ENCODE data around the gene PDE4B.

The PDE4B gene

DNA sequence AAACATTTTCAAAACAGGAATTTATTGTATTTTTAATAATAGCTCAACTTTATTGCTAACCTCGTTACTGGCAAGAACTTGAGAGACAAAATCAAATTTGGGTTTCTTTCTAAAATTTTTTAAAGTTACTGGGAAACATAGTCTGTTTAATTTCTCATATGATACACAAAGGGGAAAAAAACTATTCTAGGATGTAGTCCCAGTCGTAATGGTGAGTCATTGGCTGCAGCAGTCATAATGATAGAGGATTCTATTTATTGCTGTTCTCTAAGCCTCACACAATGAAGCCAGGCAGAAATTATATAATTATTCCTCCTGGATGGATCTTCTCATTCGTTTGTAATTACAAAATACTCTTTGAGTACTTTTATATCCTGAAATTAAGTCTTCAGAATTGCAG is 414.8 kb downstream of the PDE4B start:
- peak in 1 of 2 experiments; percentile 3 for DNase-seq

DNA sequence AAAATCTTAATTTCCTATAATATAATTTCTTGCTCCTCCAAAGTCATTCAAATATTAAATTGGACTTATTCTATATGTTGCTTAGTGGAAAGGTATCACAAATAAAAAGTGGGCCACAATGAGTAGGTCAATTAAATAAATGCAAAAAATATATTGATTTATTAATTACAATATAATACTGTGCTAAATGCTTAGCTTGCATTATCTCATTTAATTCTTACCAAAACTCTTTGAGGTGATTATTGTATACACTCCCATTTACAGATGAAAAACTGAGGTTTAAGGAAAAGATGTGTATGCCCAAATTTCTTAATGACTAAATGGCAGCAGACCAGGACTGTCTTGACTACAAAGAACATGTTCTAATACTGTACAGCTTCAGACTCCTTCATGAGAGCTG is 415.9 kb downstream of the PDE4B start:
- no peak for DNase-seq

DNA sequence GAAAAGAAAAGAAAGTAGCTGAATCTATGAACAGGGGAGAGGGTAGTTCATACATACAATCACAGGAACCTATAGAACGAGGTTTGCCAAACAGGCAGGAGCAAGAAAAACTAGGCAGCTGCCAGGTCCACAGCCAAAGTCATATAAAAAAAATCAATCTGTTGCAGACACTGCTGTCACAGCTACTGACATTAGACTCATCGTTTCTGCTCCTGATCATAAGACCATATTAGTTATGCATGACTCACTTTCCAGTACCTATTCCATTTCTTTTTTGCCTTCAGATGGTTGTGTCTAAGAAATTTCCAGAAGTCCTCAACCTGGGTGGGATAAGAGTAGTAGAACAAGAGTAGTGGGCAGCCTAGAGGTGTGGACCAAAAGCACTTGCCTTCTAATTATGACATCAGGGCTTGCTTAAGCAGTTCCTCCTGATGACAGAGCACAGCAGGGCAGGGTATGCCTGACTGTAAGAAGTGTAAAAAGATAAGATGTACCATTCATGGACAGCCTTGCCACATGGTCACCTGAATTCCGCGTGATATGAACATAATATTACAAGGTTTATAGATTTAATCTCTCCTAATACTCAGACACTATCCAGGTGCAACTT is 418.0 kb downstream of the PDE4B start:
- no peak for DNase-seq

DNA sequence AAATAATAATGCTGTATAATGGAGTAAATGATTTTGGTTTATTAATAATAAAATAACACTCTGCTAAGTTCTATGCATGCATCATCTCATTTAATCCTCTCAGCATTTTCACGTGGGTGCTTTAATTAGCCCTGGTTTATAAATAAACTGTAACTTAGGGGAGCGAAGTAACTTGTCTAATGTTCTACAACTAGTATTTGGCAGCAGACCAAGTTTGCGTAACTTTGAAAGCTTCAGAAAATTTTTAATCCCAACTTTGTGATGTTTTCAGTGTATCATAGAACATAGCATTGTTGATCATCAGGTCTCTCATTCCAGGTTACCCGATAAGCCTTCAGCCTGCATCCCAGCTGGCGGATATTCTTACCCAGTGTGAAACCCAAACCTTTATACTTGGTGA is 418.8 kb downstream of the PDE4B start:
- DNase-seq, result no peak

DNA sequence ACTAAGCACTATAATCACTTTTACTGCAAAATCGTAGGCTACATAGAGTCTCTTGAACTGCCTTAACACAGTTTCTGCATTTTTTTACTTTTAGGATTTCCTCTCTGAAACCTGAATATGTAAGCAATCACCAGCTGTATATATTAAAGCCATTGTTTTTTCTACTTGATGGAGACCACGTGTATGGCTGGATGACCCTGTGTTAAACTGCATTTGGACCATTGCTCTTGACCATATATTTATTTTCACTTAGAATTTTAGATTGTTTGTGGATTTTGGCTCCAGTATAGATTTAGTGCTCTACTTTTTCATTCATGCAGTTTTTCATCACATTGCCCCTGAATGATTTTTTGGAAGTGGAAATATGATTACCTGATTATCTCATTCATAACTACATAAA is 420.8 kb downstream of the PDE4B start:
- DNase-seq, result no peak

DNA sequence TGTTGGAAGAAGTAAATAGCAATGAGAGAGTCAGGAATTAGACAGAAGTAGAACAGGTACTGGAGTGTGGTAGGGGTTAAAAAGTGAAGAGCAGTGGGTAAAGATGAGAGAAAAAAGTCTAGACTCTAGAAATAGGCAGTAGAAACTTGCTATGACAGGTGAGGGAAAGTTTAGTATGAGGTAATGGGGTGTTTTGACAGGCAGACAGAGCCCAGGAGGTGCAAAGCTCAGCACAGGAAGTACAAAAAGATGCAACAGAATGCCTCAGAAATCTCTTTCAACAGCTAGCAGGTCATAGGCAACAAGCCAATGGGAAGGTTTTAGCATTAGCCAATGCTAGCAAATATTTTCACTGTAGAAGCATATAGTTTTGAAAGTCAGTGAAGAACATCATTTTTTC is 422.2 kb downstream of the PDE4B start:
- no peak for DNase-seq

DNA sequence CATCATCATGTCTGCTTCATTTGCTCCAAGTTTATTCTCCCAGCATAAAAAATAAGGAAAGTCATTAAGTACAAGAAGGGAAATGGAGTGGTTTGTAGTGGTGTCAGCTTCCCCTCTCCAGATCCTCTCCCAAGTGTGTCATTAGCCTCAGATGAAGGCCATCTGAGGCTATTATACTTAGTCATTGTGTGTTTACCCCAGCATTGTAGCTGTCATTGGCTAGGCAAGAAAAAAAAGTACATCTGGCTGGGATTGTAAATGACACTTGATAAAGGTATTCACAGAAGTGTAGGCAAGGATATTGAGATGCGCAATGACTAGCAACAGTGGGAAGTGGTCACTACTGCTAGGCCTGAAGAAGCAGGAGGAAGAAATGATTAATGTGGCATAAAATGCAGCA is 424.3 kb downstream of the PDE4B start:
- DNase-seq, result no peak

DNA sequence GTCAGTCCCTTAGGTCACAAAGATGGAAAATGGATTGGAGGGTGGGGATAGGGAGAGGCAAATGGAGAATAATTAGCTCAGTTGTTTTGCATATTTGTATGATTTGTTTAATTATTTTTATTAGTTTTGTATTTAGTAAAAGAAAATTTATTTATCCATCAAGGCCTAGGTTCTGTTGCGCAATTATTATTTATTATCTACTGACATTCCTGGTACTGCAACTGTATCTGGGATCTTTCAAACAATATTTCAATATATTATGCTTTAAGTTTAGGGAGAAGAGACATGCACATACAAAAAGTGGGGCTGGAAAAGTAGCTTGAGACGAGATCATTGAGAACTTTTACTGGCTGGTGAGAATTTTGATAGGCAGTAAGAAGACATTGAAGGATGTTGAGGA is 424.9 kb downstream of the PDE4B start:
- DNase-seq, result no peak

DNA sequence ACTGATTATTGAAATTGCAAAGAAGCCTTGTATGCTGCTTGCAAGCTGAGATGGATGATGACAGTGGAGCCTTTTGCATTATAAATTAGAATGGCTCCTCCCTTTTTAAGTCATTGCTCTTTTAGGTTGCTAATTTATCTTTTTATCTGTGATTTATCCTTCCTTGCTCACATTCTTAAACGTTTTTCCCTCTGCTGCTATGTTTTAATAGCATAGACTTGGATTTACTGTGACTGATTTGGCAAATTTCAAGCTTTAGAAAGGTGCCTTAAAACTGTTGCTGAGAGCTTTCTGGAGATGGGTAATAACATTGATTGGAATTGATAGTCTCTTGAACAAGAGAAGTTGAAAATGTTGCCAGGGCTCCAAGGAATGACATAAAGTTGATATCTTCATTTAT is 427.8 kb downstream of the PDE4B start:
- no peak for DNase-seq

DNA sequence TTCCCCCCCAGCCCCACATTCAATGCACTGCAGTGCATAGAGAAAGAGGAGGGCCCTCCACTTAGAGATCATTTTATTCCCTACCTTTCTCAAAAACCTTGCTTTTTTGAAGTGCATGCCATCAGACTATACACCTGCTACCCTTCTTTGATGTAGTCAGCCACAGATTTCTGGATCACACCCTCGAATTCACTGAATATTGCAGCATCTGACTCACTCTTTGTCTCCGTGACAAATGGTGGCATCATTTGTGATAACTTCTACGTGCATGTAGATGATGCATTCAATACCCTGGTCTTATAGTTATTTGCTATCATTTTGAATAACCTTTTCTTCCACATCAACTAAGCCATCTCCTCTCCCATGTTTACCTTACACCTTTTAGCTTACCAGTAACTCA is 431.0 kb downstream of the PDE4B start:
- DNase-seq, result no peak

DNA sequence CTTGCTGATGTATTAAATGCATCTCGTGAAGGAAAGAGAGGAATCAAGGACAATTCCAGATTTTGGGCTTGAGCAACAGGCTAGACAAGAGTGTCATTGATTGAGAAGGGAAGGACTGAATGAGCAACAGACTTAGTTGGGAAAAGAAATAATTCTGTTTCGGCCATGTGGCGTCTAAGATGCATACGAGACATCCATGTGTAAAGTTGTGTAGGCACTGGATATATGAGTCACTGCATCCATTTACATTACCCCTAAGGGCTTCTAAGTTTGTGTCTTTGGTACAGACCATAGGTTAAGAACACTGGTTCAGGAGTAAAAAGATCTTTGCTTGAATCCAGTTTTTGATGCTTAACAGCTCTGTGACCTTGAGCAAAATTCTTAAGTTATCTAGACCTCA is 434.3 kb downstream of the PDE4B start:
- no peak for DNase-seq

DNA sequence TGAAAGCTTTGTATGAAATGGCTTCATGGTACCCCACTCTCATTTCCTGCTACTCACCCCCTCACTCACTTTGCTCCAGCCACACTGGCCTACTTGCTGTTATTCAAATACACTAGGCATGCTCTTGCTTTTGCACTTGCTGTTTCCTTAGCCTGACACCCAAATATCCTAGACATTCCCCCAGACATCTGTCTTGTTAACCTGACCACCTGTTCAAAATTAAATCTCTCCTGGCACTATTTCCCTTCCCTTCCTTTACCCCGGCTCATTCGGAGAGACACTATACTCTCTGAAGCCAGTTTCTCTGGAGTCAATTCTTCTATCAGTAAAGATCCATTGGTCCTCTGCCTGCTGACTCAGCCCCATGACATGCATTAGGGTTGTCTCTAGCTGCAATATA is 435.3 kb downstream of the PDE4B start:
- DNase-seq, result no peak

DNA sequence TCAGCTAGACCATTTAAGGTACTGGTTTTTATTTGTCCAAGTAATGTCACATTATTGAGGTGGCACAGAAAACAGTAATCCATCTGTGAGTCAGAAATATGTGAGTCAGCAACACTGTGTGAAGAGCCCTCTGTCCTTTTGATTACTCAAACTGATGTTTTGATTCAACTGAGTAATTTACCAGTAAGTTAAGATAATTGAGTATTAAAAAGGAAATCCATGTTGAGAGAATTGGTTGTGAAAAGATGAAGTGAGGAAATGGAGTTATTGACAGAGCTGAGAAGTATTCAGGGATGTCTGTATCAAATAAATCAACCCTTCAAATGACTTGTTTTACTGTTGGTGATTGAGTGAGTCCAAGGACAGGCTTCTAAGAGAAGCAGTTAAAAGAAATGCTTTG is 438.5 kb downstream of the PDE4B start:
- no peak for DNase-seq

DNA sequence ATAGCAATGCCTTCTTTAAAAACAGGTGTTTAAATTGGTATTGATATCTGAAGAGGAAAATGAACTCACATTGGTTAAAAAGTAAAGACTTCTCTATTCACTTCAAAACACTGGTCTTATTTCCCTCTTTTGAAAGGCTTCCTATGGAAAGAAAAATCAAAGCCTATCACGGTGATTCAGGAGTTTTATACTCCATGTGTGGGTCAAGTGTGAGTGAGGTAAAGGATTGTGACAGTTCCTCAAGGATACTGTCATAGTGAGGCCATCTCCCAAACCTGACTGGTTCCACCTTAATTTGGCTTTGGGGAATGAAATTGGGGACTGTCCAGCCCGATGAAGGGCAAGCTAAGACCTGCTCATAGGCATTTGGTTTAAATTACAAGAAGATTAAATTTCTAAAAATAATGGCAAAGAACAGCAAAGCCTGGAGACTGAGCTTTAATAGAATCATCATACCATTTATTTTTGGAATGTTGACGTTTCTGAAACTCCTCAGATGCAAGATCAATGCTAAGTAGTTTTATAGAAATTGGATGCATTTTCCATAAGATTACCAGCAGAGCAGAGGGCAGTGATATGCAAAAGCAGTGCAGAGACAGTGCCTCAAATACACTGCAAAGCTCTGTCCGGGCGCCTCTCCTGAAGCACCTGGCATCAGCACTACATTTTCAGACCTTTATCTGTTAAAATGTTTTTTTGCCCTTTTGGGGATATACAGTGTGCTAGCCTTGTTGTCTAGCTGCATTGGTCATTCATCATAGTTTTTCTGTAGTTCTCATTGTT is 439.2 kb downstream of the PDE4B start:
- DNase-seq, result no peak

DNA sequence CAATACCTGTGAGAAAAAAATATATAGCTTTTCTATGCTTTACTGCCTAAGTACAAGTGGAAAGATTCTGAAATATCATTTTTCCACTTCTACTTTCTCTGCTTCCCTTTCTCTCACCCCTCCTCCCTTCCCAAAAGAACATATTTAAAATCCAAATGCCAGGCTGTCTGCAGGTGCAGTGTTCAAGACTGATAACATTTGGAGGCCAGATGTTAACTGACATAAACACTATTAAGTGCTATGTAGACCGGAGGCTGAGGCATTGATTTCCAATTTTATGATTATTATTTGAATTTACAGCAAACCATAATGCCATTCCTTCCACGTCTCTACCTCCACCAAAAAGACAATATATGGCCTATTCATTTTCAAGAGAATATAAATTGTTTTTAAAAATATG is 444.3 kb downstream of the PDE4B start:
- no peak for DNase-seq

DNA sequence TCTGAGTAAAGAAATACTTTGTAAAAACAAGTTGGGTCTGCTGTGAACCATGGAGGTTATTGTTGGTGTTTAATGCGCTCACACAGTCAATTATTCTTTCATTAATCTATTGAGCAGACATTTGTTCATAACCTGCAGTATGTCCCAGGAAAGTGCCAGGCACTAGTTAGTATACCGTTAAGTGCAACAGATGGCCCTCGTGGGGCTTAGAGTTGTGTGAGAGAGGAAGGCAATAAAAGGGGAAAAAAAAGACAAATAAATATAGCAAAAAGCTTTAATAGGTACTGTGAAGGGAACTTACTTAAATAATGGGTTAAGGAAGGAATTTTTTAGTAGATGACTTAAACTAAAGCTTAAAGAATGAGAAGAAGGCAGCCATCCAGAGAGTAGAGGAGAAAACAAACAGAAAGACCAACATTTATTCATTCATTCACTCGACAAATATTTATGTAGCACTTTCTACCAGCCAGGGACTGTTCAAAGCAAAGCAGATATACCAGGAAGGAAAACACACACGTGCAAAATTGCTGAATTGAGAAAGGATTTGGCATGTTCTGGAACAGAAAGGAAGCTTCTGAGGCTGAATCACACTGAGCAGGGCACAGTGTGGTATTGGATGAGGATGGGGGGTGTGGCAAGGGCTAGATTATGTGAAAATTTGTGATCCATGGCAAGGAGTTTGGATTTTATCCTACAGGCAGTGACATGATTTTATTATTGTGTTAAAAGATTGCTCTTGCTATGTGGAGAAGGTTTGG is 445.2 kb downstream of the PDE4B start:
- DNase-seq, result no peak

DNA sequence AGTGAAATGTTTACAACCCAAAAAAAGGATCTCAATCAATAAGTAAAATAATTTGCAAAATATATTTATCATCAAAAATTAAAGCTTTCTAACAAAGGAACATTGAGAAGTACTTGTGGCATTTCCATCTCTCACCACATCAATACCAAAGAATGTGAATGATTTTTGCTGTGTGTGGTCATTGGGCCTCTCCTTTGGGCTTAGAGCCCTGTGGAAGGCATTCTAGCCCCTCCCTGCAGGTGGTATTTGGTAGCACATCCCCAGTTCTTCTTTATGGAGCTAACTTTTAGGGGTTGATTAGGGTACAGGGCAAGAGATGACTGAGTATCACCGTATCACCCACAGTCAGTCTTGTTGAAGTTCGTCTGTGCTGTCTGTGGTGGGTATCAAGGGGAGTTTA is 447.1 kb downstream of the PDE4B start:
- no peak for DNase-seq

DNA sequence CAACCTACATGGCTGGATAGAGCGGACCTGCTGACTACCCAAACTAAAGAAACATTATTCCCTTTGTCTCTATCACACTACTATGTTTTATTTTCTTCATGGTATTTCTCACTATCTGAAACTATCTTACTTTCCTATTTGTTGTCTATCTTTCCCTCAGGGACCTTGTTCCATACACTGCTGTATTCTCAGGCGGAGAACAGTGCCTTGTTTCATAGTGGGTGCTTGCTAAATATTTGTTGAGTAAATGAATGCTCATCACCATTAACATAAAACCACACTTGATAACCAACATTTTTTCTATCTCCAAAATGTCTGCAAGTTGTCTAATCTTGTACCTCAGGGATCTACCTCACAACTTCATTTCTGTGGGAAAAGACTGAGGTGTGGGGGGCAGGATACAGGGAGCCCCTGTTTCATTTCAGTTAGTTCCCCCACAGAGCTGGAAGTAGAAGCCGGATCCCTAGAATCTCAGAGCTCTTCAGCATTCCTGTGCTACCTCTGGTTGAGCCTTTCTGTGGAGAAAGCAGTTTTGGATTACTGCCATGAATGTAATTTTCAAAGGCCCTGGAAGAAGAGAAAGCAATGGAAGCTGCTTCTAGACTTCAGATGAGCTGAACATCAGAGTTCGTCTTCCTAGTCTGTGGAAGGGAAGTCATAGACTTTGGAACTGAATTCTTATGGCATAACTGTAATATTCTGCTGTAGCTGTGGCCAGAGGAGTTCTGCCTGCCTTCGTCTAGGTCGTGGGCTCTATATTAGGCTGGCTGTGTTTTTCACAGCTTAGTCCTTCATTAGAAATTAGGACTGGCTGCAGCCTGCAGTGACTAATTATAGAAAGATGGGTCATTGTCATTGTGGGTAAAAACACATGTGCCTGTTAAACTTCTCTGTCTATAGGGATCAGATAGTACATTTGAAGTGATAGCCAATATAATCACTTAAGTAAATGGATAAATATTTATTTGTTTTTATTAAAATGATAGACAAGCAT is 448.1 kb downstream of the PDE4B start:
- DNase-seq, result no peak

DNA sequence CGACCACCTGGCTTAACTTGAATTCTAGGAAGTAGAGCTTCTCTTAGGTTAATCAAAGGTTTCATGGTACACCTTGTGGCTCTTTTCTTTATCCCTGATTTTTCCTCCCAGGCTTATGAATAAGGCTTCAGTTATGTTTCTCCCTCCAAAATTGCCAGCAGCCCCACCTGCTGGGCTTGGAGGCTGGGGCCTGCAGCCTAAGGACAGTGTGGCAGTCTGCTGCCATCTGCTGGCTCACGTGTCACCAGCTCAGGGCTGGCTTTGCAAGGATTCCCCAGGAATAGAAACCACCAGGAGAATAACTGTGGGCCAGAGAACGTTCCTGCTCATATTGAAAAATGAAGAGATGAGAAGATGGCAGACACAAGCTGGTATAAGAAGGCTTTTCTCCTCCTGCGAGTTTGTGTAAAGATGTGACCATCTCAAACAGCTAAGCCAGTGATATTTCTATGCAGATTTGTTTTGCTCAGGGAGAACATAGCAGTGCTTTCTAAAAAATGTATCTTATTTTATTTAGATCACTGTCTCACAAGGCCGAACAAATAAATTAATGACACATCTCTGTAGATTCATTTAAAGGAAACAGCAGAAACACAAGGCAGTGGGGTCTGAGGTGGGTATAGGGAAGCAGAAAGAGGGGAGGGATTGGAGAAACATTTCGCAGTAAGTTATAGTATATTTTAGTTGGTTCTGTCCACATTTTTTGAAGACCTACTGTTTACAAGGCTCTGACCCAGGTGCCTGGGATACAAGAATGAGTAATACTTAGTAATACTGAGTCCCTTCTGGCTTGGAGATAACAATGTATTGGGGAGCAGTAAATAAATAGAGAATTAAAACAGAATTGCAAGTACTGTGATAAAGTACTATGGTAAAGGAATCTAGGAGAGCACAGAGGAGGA is 450.2 kb downstream of the PDE4B start:
- peak; percentile 83 to 89 for DNase-seq

DNA sequence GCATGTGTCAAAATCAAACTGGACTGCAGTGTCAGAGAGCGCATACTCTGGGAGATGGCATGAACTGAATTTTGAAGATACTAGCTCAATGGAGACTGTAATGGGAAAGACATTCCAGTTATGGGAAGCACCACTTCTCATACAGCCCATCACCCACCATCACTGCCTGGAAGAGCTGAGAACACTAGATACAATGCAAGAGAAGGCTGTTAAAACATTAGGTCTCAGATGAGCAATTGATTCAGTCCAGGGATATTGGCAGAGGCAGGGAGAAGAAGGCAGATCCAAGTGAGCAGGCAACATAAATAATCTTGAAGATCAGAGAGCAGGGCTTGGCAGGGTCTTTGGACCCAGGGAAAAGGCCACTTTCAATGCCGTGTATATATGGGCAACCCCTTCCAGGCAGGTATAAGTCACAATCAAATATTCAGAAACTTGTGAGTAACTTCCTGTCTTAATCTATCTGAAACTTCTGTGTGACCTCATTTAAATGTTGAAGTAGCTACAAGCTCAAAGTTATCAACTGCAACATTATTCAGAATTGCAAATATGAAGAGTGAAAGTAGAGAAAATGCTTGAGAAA is 450.9 kb downstream of the PDE4B start:
- DNase-seq, result no peak

DNA sequence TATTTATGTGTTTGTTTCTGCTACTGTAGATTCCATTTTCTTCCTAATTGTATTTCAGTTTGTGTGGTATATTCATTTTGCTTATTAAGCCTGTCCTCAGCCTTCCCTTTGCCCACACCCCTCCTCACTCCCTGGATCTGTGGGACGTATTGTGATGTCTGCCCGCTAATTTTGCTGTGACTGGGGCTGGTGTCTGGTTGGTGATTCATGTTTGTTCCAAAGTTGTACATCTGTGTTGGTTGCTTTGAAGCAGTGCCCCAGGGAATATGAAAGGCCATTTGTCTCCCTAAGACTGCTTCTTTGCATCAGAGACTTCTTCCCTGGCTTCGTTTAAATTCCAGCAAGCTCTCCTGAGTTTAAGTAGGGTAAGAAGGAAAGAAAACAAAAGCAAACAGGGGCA is 451.7 kb downstream of the PDE4B start:
- no peak for DNase-seq

Measured in NCI-H2081 (cell line).